NB4 (cell line): ENCODE results near the gene MYLK3.

Experiments
- DNase-seq: peaks from one replicate; pipeline ENCODE4 v3.0.0; 2010; ENCODE audit warnings: low read depth
- H3K4me3 ChIP-seq: one replicate; pipeline ENCODE4 v1.5.1; 2011; ENCODE audit warnings: mild to moderate bottlenecking, low read depth, low read length, moderate library complexity
- MYC ChIP-seq: IDR thresholded peaks from 2 replicates; pipeline ENCODE4 v1.6.1; 2011; ENCODE audit warnings: low read depth, low read length
- POLR2A ChIP-seq: IDR thresholded peaks from 2 replicates; pipeline ENCODE4 v1.6.1; 2011; ENCODE audit warnings: mild to moderate bottlenecking; ENCODE audit not compliant: insufficient read length; ENCODE audit errors: extremely low read depth
- TF ChIP-seq, protein P1 (sequence below): IDR thresholded peaks from 2 replicates; pipeline ENCODE4 v1.6.1; 2011; ENCODE audit warnings: low read depth, low read length
- TF ChIP-seq, protein P2 (sequence below): IDR thresholded peaks from one replicate; pipeline ENCODE4 v1.5.1; 2012; ENCODE audit warnings: low read depth, low read length

MYLK3 gene

DNA sequence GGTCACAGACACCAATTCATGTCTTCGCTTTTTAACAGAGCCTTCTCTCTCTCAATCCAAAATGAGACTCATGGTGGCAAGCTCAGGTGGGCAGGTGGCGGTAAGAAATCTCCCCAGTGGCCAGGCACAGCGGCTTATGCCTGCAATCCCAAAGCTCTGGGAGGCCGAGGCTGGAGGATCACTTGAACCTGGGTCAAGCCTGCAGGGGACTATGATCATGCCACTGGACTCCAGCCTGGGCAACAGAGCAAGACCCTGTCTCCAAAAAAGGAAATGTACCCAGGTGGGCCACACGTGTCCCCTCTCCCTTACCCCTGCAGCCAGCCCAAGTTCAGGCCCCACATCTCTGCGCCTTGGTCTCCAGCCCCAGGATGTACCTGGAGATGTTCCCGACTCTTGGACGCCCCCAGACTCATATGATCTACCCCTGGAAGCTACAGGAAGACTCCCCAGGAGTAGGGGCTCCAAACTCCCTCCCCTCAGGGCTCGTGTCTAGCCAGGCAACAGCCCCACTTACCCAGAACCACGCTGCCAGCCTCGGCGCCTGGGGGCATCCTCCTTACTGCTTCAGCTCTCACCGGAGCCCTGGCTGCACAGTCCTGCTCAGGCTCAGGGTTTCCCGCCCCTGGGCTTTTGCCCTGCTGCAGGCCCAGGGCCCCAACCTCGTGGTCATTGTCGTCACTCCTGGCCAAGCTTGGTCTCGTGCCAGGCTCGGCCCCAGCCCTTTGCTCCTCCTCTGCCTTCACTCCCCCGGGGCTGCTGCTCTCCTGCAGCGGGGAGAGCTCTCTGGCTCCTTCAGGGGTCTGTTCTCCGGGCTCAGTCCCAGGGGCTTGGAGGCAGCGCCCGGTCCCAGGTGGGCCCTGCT is 16.2 kb downstream of the MYLK3 start:
- no peak overlapping the region for H3K4me3 ChIP-seq
- no peak for DNase-seq
- TF ChIP-seq, protein P1, sequence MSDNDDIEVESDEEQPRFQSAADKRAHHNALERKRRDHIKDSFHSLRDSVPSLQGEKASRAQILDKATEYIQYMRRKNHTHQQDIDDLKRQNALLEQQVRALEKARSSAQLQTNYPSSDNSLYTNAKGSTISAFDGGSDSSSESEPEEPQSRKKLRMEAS: no peak
- TF ChIP-seq MYC (no peak), POLR2A (no peak)
- TF ChIP-seq, protein P2, sequence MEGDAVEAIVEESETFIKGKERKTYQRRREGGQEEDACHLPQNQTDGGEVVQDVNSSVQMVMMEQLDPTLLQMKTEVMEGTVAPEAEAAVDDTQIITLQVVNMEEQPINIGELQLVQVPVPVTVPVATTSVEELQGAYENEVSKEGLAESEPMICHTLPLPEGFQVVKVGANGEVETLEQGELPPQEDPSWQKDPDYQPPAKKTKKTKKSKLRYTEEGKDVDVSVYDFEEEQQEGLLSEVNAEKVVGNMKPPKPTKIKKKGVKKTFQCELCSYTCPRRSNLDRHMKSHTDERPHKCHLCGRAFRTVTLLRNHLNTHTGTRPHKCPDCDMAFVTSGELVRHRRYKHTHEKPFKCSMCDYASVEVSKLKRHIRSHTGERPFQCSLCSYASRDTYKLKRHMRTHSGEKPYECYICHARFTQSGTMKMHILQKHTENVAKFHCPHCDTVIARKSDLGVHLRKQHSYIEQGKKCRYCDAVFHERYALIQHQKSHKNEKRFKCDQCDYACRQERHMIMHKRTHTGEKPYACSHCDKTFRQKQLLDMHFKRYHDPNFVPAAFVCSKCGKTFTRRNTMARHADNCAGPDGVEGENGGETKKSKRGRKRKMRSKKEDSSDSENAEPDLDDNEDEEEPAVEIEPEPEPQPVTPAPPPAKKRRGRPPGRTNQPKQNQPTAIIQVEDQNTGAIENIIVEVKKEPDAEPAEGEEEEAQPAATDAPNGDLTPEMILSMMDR: no peak

DNA sequence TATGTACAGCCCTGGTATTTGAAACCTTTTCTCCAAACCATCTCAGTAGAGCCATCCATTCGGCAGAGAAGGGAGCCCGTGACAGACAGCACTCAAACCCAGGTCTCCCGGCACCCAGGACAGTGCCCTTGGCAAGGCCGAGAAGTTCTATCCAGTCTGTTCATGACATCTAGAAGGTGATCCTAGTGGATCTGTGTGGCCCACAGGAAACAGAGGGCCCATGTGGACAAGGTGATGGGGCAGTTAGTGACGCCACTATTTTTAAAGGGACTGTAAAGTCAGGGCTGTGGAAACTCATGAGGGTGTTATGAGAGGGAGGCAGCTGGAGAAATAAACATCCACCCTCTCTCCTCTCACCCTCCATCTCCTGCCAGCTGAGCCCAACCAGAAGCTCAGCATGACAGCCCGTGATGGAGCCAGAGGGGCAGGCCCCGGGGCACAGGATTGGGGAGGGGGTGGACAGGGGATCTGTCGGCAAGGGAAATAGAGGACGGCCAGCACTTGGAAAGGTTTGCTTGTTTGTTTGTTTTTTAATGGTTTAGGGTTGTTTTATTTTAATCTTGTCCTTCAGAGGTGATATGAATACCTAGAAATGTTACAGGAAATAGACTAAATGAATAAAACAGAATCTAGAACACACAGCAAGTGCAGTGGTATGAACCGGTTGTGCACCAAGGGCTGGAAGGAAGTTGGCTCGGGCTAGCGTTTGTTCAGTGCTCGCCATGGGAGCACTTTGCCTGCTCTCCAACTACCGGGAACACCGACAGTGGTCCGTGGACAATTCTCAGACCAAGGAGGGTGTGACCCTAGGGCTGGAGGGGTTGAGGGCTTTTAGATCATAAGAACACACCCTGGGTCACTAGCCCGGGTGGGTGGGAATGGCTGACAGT is 17.1 kb downstream of the MYLK3 start:
- H3K4me3 ChIP-seq: no peak overlapping the region
- TF ChIP-seq POLR2A: no peak
- no peak for TF ChIP-seq MYC
- TF ChIP-seq, protein P1: no peak
- DNase-seq: no peak

DNA sequence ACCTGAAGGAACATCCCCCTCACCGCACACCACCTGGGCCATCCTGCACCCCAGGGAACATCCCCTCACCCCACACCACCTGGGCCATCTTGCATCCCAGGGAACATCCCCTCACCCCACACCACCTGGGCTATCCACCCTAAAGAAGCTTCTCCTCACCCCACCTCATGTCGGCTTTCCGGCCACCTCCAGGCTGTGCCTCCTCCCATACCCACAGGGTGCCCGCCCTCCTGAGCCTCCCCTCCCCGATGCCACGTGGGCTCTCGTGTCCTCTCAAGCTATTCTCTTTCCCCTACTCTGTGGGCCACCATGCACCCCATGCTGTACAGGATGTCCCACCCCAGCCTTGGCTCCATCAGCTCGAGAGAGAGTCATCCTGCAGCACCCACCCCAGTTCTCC is 18.0 kb downstream of the MYLK3 start:
- H3K4me3 ChIP-seq: no peak overlapping the region
- no peak for DNase-seq
- TF ChIP-seq, protein P1: no peak
- no peak for TF ChIP-seq POLR2A
- TF ChIP-seq, protein P2: no peak
- TF ChIP-seq MYC: no peak

DNA sequence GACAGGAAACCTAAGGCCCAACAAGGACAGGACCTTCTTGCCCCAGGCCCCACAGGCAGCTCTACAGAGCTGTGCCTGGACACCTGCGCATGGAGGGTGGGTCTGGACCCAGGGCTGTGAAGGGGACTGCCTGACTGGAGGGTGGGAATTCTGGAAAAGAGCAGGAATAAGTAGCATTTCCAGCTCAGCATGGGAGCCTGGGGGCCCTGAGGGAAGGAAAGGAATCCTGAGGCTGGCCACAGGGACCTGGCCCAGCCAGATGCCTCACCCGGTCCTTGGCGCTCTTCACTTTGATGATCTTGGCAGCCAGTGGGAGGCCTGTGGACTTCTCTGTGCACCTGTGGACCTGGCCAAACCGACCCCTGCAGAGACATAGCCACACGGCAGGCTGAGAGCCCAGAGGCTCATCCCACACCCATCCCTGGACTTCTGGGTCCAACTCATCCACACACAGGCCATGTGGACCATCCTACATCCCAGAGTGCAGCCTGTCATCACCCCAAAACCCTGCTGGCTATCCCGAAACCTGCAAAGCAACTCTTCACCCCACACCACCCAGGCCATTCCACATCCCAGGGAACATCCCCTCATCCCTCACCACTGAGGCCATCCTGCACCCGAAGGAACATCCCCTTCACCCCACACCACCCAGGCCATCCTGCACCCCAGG is 18.7 kb downstream of the MYLK3 start:
- no peak for DNase-seq
- TF ChIP-seq, protein P1: no peak
- no peak for TF ChIP-seq POLR2A
- no peak for TF ChIP-seq MYC
- TF ChIP-seq, protein P2: no peak
- H3K4me3 ChIP-seq: no peak overlapping the region

DNA sequence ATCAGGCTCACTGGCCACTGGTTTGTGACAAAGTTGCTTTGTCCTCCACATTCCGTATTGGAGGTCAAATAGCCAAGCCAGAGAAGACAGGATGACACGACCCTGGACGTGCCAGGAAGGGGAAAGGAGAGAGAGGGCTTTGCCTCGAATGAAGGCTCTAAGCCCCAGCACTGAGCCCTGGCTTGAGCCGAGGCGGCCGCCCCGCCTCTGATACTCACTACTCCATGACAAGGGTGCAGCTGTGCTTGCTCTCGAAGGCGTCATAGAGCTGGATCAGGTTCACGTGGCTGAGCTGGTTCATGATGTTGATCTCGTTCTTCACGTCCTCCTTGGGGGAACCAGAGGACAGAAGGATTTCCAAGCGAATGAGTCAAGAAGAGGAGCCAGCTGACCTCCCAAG is 19.3 kb downstream of the MYLK3 start:
- no peak overlapping the region for H3K4me3 ChIP-seq
- no peak for TF ChIP-seq POLR2A
- TF ChIP-seq, protein P2: no peak
- TF ChIP-seq, protein P1: no peak
- no peak for TF ChIP-seq MYC
- no peak for DNase-seq
